ENCODE results near the gene KCNJ14.

Gene KCNJ14

GRCh38 chr19:48455171-48455907 lies at the start of gene KCNJ14:
Gene KCNJ14, plus strand, starts transcription at chr19:48455574. Its CDS starts 6,151 bp downstream, at chr19:48461725.
- no peak for DNase-seq

DNA sequence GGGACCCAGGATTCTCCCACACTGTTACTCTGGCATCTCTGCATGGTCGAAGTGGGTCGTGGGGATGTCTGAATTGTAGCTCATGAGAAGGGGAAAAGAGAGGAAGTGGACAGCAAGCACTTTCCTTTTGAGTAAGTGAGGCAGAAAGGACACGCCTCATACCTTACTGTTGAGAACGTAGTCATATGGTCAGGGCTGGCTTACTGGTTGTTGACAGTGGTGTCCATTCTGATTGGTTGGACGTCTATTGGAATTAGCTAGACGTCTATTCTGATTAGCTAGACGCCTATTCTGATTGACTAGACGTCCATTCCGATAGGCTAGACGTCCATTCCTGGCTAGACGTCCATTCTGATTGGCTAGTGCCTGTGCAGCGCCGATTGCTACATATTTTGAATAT lies 49.5 kb upstream of the KCNJ14 start:
- no peak for DNase-seq

DNA sequence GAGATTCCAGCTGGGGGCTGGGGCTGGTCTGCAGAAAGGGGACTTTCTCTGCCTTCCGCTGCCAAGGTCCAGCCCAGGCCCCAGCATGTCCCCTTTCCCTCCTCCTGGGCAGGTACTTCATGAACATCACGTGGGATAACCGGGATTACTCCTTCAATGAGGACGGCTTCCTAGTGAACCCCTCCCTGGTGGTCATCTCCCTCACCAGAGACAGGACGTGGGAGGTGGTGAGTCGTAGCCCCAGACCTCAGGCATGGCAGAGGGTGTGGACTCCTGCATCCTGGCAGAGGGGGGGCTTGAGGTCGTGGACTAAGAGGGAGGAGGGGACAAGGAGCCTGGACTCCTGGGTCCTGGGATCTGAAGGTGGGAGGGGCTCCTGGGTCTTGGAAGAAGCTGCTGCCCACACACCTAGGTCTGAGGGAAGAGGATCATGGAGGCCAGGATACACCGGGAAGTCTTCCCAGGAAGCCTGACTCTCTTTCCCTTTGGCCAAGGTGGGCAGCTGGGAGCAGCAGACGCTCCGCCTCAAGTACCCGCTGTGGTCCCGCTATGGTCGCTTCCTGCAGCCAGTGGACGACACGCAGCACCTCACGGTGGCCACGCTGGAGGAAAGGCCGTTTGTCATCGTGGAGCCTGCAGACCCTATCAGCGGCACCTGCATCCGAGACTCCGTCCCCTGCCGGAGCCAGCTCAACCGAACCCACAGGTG lies 41.3 kb upstream of the KCNJ14 start:
- DNase-seq, result no peak

DNA sequence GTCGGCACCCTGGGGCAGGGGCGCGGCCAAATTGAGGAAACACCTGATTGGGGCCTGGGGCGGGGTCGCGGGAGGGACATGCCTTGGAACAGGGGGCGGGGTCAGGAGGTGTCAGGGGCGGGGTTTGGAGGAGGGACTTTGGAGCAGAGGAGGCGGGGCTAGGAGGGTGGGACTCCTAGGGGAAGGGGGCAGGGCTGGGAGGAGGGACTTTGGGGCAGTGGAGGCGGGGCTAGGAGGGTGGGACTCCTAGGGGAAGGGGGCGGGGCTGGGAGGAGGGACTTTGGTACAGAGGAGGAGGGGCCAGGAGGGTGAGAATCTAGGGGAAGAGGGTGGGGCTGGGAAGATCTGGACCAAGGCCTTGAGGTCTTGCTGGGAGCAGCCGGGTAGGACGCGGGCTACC lies 40.0 kb upstream of the KCNJ14 start:
- DNase-seq, result no peak

DNA sequence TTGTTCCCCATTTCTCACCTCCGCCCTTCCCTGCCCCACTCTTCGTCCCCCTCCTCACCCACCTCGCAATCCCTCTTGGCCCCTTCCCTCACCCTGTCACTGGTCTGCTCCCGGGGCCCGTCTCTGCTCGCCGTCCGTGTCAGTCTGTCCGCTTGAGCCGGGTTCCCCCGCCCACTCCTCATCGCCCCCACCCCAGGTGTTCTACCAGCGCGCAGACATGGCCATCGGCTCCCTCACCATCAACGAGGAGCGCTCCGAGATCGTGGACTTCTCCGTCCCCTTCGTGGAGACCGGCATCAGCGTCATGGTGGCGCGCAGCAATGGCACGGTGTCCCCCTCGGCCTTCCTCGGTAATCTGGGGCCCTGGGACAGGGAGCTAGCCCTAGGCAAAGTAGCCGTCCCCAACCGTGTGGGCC lies 39.6 kb upstream of the KCNJ14 start:
- no peak for DNase-seq

- DNase-seq, result no peak
These were observed 38.0 kb upstream of the KCNJ14 start for GRCh38 chr19:48417421-48417820.

DNA sequence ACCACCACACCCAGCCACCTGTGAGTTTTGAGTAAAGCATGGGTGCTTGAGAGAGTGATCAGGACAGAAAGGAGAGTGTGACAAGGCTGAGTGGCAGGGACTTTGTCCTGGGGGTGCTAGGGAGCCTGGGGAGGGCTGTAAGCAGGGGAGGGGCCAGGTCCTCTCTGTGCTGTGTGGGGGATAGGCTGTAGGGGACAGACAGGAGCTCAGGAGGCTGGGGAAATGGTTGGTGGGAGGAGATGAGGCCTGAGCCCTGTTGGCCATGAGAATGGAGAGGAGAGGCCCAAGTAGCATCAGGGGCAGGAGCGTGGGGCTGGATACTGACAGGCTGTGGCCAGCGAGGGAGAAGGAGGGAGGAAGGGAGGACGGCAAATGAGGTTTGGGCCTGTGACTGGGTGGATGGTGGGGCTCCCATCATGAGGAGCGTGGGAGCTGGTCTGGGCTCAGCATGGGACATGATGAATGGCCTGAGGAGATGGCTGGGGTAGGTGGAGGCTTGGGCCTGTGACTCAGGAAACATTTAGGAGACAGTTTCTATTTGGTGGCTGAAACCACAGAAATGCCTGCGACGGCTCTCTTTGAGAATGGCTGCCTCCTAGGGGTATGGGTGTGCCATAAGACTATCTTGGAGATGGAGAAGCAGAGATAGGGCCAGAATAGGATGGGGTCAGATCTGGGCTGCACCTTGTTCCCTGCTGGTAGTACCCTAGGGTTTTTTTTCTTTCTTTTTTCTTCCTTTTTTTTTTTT lies 36.9 kb upstream of the KCNJ14 start:
- DNase-seq, result no peak

DNA sequence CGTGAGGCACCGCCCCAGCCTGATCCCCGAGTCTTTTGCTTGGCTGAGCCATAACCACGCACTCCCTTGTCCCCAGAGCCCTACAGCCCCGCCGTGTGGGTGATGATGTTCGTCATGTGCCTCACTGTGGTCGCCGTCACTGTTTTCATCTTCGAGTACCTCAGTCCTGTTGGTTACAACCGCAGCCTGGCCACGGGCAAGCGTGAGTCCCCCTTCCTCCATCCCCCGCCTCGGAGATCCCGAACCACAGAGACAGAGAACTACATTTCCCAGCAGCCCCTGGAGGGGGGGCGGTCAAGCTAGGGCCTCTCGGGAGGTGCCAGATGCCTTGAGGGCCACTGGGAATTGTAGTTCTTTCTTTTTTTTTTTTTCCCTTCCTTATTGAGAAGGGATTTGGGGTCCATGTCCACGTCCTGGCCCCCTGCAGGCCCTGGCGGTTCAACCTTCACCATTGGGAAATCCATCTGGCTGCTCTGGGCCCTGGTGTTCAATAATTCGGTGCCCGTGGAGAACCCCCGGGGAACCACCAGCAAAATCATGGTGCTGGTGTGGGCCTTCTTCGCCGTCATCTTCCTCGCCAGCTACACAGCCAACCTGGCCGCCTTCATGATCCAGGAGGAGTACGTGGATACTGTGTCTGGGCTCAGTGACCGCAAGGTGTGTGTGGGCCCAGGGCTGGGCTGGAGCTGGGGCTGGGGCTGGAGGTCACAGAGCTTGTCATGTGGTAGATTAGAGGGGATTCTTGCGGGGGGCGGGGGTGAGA lies 36.0 kb upstream of the KCNJ14 start:
- no peak for DNase-seq

DNA sequence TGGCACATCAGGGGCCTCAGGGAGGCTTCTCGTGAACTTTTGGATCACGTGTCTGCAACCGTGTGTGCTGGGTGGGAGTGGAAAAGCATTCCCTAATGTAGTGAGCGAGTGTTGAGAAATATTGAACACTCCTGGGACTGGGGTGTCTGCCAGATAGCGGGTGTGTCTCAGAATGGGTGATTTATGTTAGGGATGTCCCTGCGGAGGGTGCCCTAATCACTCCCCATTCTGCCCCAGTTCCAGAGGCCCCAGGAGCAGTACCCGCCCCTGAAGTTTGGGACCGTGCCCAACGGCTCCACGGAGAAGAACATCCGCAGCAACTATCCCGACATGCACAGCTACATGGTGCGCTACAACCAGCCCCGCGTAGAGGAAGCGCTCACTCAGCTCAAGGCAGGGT lies 33.8 kb upstream of the KCNJ14 start:
- no peak for DNase-seq

GRCh38 chr19:48424694-48425219 lies 30.6 kb upstream of the KCNJ14 start:
- no peak for DNase-seq

- no peak for DNase-seq
These were observed 26.7 kb upstream of the KCNJ14 start for GRCh38 chr19:48428670-48429069.

DNA sequence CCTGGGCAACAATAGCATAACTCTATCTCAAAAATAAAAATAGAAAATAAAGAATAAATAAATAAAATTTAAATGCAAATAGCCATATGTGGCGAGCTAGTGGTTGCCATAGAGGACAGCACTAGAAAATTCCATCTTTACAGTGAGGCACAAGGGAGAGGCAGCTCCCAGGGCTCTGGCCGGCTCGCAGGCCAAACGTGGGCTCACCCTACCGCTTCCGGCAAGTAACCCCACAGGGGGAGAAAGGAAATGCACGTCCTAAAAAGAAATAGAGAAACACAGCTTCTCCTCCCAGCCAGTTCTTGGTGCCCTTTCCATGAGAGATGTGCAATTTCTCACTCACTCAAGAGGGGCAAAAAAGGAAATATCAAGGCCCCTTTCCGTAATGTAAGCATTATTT lies 22.0 kb upstream of the KCNJ14 start:
- DNase-seq, result no peak

DNA sequence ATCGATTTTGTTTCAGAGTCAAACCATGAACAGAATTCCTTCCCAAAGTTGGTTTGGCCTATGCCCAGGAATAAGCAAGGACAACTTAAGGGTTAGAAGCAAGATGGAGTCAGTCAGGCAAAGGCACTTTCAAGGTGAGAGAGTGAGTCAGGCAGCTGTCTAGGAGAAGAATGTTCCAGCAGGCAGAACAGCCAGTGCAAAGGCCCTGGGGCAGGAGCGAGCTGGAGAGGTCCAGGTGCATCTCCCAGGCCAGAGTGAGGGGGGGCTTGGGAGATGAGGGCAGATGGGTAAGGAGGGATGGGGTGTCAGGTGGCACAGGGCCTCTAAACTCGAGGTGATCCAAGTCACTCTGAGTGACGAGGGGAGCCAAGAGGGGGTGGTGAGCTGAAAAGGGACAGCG lies 18.8 kb upstream of the KCNJ14 start:
- no peak for DNase-seq

DNA sequence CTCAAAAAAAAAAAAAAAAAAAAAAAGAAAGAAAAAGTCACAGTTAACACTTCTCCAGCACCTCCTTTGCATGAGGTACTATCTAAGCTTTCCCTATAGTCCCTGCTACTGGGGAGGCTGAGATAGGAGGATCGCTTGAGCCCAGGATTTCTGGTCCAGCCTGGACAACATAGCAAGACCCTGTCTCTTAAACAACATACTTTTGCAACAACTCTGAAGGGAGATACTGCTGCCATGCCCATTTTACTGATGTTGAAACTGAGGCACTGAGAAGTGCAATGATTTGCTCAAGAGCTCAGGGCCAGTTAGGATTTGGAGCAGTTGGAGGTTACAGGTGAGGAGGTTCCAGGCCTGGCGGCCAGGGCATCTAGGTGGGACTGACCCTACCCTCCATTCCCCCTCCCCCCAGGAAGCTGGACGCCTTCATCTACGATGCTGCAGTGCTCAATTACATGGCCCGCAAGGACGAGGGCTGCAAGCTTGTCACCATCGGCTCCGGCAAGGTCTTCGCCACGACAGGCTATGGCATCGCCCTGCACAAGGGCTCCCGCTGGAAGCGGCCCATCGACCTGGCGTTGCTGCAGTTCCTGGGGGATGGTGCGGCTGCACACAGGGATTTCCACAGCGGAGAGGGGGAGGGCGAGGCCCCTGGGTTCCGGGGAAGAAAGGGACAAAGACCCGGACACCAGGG lies 13.9 kb upstream of the KCNJ14 start:
- no peak for DNase-seq

DNA sequence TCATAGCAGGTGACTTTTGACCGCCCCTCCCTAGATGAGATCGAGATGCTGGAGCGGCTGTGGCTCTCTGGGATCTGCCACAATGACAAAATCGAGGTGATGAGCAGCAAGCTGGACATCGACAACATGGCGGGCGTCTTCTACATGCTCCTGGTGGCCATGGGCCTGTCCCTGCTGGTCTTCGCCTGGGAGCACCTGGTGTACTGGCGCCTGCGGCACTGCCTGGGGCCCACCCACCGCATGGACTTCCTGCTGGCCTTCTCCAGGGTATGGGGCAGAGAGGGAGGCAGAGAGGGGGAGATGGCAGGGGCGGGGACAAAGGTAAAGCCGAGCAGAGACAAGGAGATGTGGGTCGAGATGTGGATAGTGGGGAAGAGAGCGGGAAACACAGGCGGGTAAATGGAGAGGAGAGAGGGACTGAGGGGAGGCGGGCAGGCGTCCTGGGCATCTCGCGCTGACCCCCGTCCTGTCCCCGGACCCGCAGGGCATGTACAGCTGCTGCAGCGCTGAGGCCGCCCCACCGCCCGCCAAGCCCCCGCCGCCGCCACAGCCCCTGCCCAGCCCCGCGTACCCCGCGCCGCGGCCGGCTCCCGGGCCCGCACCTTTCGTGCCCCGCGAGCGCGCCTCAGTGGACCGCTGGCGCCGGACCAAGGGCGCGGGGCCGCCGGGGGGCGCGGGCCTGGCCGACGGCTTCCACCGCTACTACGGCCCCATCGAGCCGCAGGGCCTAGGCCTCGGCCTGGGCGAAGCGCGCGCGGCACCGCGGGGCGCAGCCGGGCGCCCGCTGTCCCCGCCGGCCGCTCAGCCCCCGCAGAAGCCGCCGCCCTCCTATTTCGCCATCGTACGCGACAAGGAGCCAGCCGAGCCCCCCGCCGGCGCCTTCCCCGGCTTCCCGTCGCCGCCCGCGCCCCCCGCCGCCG lies 13.0 kb upstream of the KCNJ14 start:
- DNase-seq, result no peak

DNA sequence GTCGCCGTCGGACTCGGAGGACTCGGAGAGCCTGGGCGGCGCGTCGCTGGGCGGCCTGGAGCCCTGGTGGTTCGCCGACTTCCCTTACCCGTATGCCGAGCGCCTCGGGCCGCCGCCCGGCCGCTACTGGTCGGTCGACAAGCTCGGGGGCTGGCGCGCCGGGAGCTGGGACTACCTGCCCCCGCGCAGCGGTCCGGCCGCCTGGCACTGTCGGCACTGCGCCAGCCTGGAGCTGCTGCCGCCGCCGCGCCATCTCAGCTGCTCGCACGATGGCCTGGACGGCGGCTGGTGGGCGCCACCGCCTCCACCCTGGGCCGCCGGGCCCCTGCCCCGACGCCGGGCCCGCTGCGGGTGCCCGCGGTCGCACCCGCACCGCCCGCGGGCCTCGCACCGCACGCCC lies 12.1 kb upstream of the KCNJ14 start:
- no peak for DNase-seq

GRCh38 chr19:48443731-48444128 lies 11.6 kb upstream of the KCNJ14 start:
- no peak for DNase-seq

- no peak for DNase-seq
These were observed 11.0 kb upstream of the KCNJ14 start for GRCh38 chr19:48444129-48444935.

GRCh38 chr19:48444936-48445200 lies 10.5 kb upstream of the KCNJ14 start:
- no peak for DNase-seq

GRCh38 chr19:48445256-48445605 lies 10.1 kb upstream of the KCNJ14 start:
- peak; percentile 81 for DNase-seq
